Tibial artery (tissue), 4 donors: ENCODE data around the gene LRRC55.

Source experiments
- DNase-seq, 2 donors: peaks; one replicate each; pipeline ENCODE4 v3.0.0-alpha.2; 2019
- H3K27ac ChIP-seq, 2 donors: fragments of 200-600 bp; sonication (generic) in 1 of 2; 1 replicate in 1 of 2; 2 replicates in 1 of 2; pipeline ENCODE4 v1.5.1; 2018 to 2019; ENCODE audit warnings: mild to moderate bottlenecking in 1 of 2
- H3K27me3 ChIP-seq, 2 donors: fragments of 200-600 bp; sonication (generic) in 1 of 2; one replicate each; pipeline versions ENCODE4 v1.5.1 to v1.6.0; 2016 to 2019
- H3K36me3 ChIP-seq, 3 donors: fragments of 200-600 bp; sonication (generic) in 2 of 3; one replicate each; pipeline ENCODE4 v1.5.1; 2016 to 2019; ENCODE audit warnings: mild to moderate bottlenecking in 2 of 3
- H3K4me1 ChIP-seq, 4 donors: fragments of 200-600 bp; sonication (generic) in 2 of 4; 1 replicate in 3 of 4; 2 replicates in 1 of 4; pipeline ENCODE4 v1.5.1; 2016 to 2019
- H3K4me3 ChIP-seq, 2 donors: fragments of 200-600 bp; sonication (generic) in 1 of 2; 1 replicate in 1 of 2; 2 replicates in 1 of 2; pipeline ENCODE4 v1.5.1; 2018 to 2019; ENCODE audit warnings: mild to moderate bottlenecking in 2 of 2
- H3K9me3 ChIP-seq, 3 donors: fragments of 200-600 bp; sonication (generic) in 1 of 3; one replicate each; pipeline ENCODE4 v1.5.1; 2016 to 2019
- intact Hi-C: fragments of 100-400 bp; cut with DNase I; formaldehyde crosslinking; loops from one replicate; pipeline ENCODE4 v1.15.0; 2023; ENCODE audit warnings: low total_unique reads
- TF ChIP-seq, protein P1 (sequence below), 2 experiments: fragments of 200-600 bp in 1 of 2; fragments of 450-650 bp in 1 of 2; IDR thresholded peaks; one replicate each; pipeline ENCODE4 v1.5.1; 2017 to 2019; ENCODE audit warnings: antibody characterized with exemption in 2 of 2, mild to moderate bottlenecking in 1 of 2, moderate library complexity in 1 of 2

The LRRC55 gene

DNA sequence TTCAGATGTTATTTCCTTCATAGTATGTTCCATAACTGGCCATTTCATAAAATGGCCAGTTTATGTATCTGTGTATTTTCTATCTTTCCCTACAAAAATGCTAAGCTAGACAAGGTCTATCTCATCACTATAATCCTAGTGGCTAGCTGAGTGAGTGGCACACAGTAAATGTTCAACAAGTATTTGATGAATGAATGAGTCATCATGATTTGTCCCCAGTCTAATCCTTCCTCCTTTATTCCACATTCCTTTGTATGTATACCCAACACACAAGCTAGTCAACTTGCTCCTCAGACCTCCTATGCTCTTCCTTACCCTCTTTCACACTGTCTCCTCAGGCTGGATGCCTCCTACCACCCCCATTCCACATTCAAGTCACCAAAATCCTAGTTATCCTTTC, 42.8 kb downstream of the LRRC55 start:
- no peak overlapping the region for H3K4me3 ChIP-seq
- H3K4me1 ChIP-seq: peaks cover 0 to under 1% (median 0%) of the 10 kb centered on the region in 4 donors
- H3K36me3 ChIP-seq: no peaks in the 10 kb centered on the region
- TF ChIP-seq, protein P1, sequence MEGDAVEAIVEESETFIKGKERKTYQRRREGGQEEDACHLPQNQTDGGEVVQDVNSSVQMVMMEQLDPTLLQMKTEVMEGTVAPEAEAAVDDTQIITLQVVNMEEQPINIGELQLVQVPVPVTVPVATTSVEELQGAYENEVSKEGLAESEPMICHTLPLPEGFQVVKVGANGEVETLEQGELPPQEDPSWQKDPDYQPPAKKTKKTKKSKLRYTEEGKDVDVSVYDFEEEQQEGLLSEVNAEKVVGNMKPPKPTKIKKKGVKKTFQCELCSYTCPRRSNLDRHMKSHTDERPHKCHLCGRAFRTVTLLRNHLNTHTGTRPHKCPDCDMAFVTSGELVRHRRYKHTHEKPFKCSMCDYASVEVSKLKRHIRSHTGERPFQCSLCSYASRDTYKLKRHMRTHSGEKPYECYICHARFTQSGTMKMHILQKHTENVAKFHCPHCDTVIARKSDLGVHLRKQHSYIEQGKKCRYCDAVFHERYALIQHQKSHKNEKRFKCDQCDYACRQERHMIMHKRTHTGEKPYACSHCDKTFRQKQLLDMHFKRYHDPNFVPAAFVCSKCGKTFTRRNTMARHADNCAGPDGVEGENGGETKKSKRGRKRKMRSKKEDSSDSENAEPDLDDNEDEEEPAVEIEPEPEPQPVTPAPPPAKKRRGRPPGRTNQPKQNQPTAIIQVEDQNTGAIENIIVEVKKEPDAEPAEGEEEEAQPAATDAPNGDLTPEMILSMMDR (IDR thresholded peaks at IDR 0.05): no peak
- DNase-seq: no peak
- intact Hi-C loops: no loop called here
- H3K27ac ChIP-seq: no peak overlapping the region
- H3K9me3 ChIP-seq: no peaks in the 10 kb centered on the region
- peaks cover 0 to 10% of the 10 kb centered on the region in 2 donors for H3K27me3 ChIP-seq

DNA sequence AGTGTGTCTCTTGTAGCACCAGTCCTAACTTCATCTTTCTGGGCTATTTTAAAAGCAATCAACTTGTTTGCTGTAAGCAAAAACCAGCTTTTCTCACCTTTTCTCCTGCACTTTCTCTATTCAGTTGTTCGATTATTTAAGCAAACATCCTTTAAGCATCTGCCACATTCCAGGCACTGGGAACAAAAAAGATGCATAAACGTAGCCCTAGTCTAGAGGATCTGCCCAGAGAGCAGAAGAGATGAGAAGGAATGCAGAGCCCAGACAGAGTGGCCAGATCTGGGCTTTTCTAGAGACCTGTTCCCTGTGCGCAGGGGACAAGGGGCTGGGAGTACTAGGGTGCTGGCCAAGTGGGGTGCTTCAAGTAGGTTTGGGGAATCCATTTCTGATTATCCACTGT, 46.8 kb downstream of the LRRC55 start:
- intact Hi-C loops: no loop called here
- no peaks in the 10 kb centered on the region for H3K9me3 ChIP-seq
- no peak for DNase-seq
- H3K4me3 ChIP-seq: no peak overlapping the region
- H3K36me3 ChIP-seq: no peaks in the 10 kb centered on the region
- TF ChIP-seq, protein P1 (IDR thresholded peaks at IDR 0.05): no peak
- peaks cover 0 to 20% of the 10 kb centered on the region in 2 donors for H3K27me3 ChIP-seq
- no peak overlapping the region for H3K27ac ChIP-seq
- no peaks in the 10 kb centered on the region for H3K4me1 ChIP-seq

DNA sequence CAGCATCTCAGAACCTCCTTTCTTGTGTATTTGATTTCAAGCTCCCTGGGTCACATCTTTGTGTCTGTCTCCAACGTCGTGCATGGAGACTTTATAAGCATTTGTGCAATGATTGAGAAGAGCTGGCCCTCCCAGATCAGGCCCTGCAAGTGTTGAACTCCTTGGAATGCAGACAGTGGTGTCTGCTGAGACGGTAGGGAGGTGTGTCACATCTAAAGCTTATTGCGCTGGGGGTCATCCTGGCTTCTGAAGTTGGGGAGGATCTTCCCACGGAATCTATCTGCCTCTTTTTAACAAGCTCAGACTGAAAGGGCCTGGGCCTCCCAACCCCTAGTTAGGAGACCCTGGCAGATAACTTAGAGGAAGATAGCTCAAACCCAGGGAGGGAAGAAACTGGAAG, 48.6 kb downstream of the LRRC55 start:
- no peak for DNase-seq
- Histone ChIP-seq H3K27ac (no peak overlapping the region), H3K36me3 (no peaks in the 10 kb centered on the region), H3K4me3 (no peak overlapping the region), H3K4me1 (no peaks in the 10 kb centered on the region), H3K27me3 (peaks cover 0 to 37% of the 10 kb centered on the region in 2 donors), H3K9me3 (no peaks in the 10 kb centered on the region)
- intact Hi-C loops: no loop called here
- TF ChIP-seq, protein P1 (IDR thresholded peaks at IDR 0.05): no peak

DNA sequence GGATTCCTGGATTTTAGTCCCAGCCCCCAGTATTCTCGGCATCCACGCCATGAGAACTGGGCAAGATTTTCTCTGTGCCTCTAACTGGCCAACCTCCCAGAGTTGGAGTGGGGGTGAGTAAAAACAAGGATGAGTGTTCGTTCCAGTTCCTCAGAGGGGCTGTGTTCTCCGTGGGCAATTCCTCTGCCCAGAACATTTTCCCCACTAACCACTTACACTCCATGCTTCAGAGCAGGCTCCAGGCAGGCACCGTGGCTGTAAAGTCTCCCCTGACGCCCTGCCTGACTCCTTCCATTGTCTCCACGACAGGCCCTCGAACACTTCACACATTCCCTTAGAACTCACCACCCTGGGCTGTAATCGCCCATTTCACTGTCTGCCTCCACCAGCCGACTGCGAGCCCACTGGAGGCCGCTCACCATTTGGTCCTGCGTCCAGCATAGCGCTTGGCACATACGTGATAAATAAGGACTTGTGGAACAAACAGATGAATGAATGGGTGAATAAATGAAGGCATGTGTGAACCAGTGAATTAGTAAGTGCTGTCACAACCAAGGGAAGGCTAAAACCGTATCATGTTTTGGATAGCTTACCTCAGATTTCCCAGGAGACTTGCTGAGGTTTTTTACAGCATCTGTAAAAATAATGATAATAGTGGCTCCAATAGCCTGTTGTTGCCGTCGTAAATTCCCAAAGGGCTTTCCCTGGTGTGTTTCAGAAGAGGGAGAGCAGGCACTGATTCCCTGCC, 49.2 kb downstream of the LRRC55 start:
- Histone ChIP-seq H3K4me3 (no peak overlapping the region), H3K9me3 (no peaks in the 10 kb centered on the region), H3K27ac (no peak overlapping the region), H3K36me3 (no peaks in the 10 kb centered on the region), H3K4me1 (no peaks in the 10 kb centered on the region), H3K27me3 (peaks cover 0 to 43% of the 10 kb centered on the region in 2 donors)
- intact Hi-C loops: no loop called here
- no peak for DNase-seq
- TF ChIP-seq, protein P1 (IDR thresholded peaks at IDR 0.05): no peak

DNA sequence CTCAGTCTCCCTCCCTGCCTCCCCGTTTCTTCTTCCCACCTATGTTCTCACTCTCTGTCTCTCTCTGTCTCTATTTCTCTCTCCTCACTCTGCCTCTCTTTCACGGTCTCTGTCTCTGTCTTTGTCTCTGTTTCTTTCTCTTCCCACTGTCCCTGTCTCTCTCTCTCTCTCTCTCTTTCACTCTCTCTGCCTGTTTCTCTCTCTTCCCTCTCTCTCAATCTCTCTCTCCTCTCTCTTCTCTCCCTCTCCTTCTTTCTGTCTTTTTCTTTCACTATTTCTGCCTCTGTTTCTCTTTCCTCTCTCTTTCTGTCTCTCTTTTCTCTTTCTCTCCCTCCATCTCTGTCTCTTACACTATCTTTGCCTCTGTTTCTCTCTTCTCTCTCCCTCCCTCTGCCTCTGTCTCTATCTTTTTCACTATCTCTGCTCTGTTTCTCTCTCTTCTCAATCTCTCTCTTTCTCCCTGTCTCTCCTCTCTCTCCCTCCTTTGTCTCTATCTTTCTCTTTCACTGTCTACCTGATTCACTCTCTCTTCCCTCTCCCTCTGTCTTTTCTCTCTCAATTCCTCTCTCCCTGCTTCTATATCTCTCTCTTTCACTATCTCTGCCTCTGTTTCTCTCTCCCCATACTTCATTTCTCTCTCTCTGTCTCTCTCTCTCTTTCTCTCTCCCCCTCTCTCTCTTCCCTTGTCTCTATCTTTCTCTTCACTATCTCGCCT, 49.9 kb downstream of the LRRC55 start:
- DNase-seq: no peak
- no peaks in the 10 kb centered on the region for H3K4me1 ChIP-seq
- no peaks in the 10 kb centered on the region for H3K9me3 ChIP-seq
- H3K27ac ChIP-seq: no peak overlapping the region
- no peak overlapping the region for H3K4me3 ChIP-seq
- TF ChIP-seq, protein P1 (IDR thresholded peaks at IDR 0.05): no peak
- intact Hi-C loops: no loop called here
- H3K36me3 ChIP-seq: no peaks in the 10 kb centered on the region
- H3K27me3 ChIP-seq: peaks cover 0 to 50% of the 10 kb centered on the region in 2 donors
